Vagina (tissue), 2 donors: Measurements from ENCODE around the gene CASR. TPM values are rescaled to one million over a fixed set of nuclear protein-coding genes. Genes with fewer than 3 reads are reported as not detected.

Experiments
- DNase-seq, 2 donors: peaks; one replicate each; pipeline ENCODE4 v3.0.0-alpha.2; 2017; ENCODE audit errors: extremely low spot score in 2 of 2
- H3K27ac ChIP-seq: fragments of 200-600 bp; sonication (generic); one replicate; pipeline ENCODE4 v1.5.1; 2019
- H3K27me3 ChIP-seq: fragments of 200-600 bp; sonication (generic); one replicate; pipeline ENCODE4 v1.5.1; 2019
- H3K36me3 ChIP-seq, 2 donors: fragments of 200-600 bp; sonication (generic); one replicate each; pipeline ENCODE4 v1.5.1; 2017 to 2019
- H3K4me1 ChIP-seq: fragments of 200-600 bp; sonication (generic); one replicate; pipeline ENCODE4 v1.5.1; 2019
- H3K4me3 ChIP-seq, 2 donors: fragments of 200-600 bp; sonication (generic); 1 replicate in 1 of 2; 2 replicates in 1 of 2; pipeline ENCODE4 v1.5.1; 2016 to 2019
- H3K9me3 ChIP-seq: fragments of 200-600 bp; sonication (generic); one replicate; pipeline ENCODE4 v1.5.1; 2019
- CTCF ChIP-seq, 3 experiments: fragments of 450-650 bp in 2 of 3; fragments of 200-600 bp in 1 of 3; sonication (generic) in 1 of 3; IDR thresholded peaks; one replicate each; pipeline ENCODE4 v1.5.1; 2017 to 2019; ENCODE audit warnings: antibody characterized with exemption in 3 of 3, mild to moderate bottlenecking in 2 of 3, moderate library complexity in 2 of 3
- POLR2A ChIP-seq, 2 donors: fragments of 450-650 bp; IDR thresholded peaks; one replicate each; pipeline ENCODE4 v1.6.1; 2017; ENCODE audit warnings: antibody characterized with exemption in 2 of 2, mild to moderate bottlenecking in 2 of 2, moderate library complexity in 2 of 2
- POLR2AphosphoS5 ChIP-seq, 2 donors: sonication (generic); formaldehyde crosslinking; IDR thresholded peaks; one replicate each; pipeline ENCODE4 v1.9.0; 2017; ENCODE audit warnings: antibody characterized with exemption in 2 of 2, mild to moderate bottlenecking in 2 of 2, low read depth in 1 of 2; ENCODE audit not compliant: insufficient read depth in 1 of 2
- intact Hi-C: fragments of 100-400 bp; cut with DNase I; formaldehyde crosslinking; loops from one replicate; pipeline ENCODE4 v1.15.1; 2023
- total RNA-seq: library from RNA; depleted of rRNA; stranded (reverse); fragments of >200 nt; gene quantifications from one replicate; pipeline ENCODE4 v1.2.3, GENCODE V29; 2016

Gene CASR
- total RNA-seq, 1 donor from 2014 or later = not detected

- H3K4me3 ChIP-seq = no peak overlapping the region
- H3K36me3 ChIP-seq = no peaks in the 10 kb centered on the region
- DNase-seq = no peak
- intact Hi-C loops = no loop called here
- no peak overlapping the region for H3K27ac ChIP-seq
- TF ChIP-seq POLR2A (IDR thresholded peaks at IDR 0.05) (no peak), POLR2AphosphoS5 (IDR thresholded peaks at IDR 0.05; ENCODE audit: insufficient read depth in 1 of 2, low read depth in 1 of 2) (no peak), CTCF (IDR thresholded peaks at IDR 0.05) (no peak)
- H3K27me3 ChIP-seq = no peaks in the 10 kb centered on the region
- H3K9me3 ChIP-seq = no peaks in the 10 kb centered on the region
- H3K4me1 ChIP-seq = no peaks in the 10 kb centered on the region
Measured at GRCh38 chr3:122230174-122230573, 46.7 kb downstream of the CASR start.

- Histone ChIP-seq H3K4me3 (no peak overlapping the region), H3K4me1 (no peaks in the 10 kb centered on the region), H3K9me3 (no peaks in the 10 kb centered on the region), H3K36me3 (no peaks in the 10 kb centered on the region), H3K27me3 (no peaks in the 10 kb centered on the region), H3K27ac (no peak overlapping the region)
- no peak for DNase-seq
- no peak for TF ChIP-seq POLR2A (IDR thresholded peaks at IDR 0.05)
- no peak for TF ChIP-seq CTCF (IDR thresholded peaks at IDR 0.05)
- no peak for TF ChIP-seq POLR2AphosphoS5 (IDR thresholded peaks at IDR 0.05; ENCODE audit: insufficient read depth in 1 of 2, low read depth in 1 of 2)
- intact Hi-C loops = no loop called here
Measured at GRCh38 chr3:122231465-122232157, 48.1 kb downstream of the CASR start.

- no peaks in the 10 kb centered on the region for H3K9me3 ChIP-seq
- no peak overlapping the region for H3K4me3 ChIP-seq
- no peaks in the 10 kb centered on the region for H3K27me3 ChIP-seq
- intact Hi-C loops = no loop called here
- H3K4me1 ChIP-seq = no peaks in the 10 kb centered on the region
- TF ChIP-seq CTCF (IDR thresholded peaks at IDR 0.05) (no peak), POLR2AphosphoS5 (IDR thresholded peaks at IDR 0.05; ENCODE audit: insufficient read depth in 1 of 2, low read depth in 1 of 2) (no peak), POLR2A (IDR thresholded peaks at IDR 0.05) (no peak)
- DNase-seq = no peak
- no peaks in the 10 kb centered on the region for H3K36me3 ChIP-seq
- no peak overlapping the region for H3K27ac ChIP-seq
Measured at GRCh38 chr3:122232485-122232884, 49.0 kb downstream of the CASR start.

GRCh38 chr3:122233101-122233952, 49.9 kb downstream of the CASR start:
- no peak overlapping the region for H3K27ac ChIP-seq
- intact Hi-C loops = no loop called here

More at GRCh38 chr3:122233101-122233952, 49.9 kb downstream of the CASR start:
- Histone ChIP-seq H3K27me3 (no peaks in the 10 kb centered on the region), H3K4me3 (no peak overlapping the region), H3K4me1 (no peaks in the 10 kb centered on the region), H3K9me3 (no peaks in the 10 kb centered on the region), H3K36me3 (no peaks in the 10 kb centered on the region)
- no peak for DNase-seq
- TF ChIP-seq POLR2A (IDR thresholded peaks at IDR 0.05) = no peak
- no peak for TF ChIP-seq CTCF (IDR thresholded peaks at IDR 0.05)
- TF ChIP-seq POLR2AphosphoS5 (IDR thresholded peaks at IDR 0.05; ENCODE audit: insufficient read depth in 1 of 2, low read depth in 1 of 2) = no peak
